Adrenal gland (tissue), 5 donors: ENCODE results near the gene PLD5.

Experiments used
- CTCF ChIP-seq, 6 experiments: fragments of 450-650 bp in 4 of 6; fragments of 200-600 bp in 2 of 6; sonication (generic) in 1 of 6; IDR thresholded peaks; 1 replicate in 5 of 6; 2 replicates in 1 of 6; pipeline versions ENCODE4 v1.5.1 to v1.8.0; 2016 to 2021; ENCODE audit warnings: antibody characterized with exemption in 6 of 6, mild to moderate bottlenecking in 2 of 6, moderate library complexity in 1 of 6
- POLR2A ChIP-seq, 2 donors: fragments of 450-650 bp; IDR thresholded peaks; one replicate each; pipeline ENCODE4 v1.6.1; 2017; ENCODE audit warnings: antibody characterized with exemption in 2 of 2, mild to moderate bottlenecking in 2 of 2, moderate library complexity in 1 of 2
- donor health status: DM: no; HTN: no; CAD: no.

GRCh38 chr1:242427519-242427918 lies 97.0 kb downstream of the PLD5 start:
- no peak for TF ChIP-seq CTCF (IDR thresholded peaks at IDR 0.05)
- no peak for TF ChIP-seq POLR2A (IDR thresholded peaks at IDR 0.05)
